Nephron progenitor cell (in vitro differentiated cells): Measurements from ENCODE around the gene TWSG1.

ENCODE experiments used
- DNase-seq: peaks from one replicate; pipeline ENCODE4 v3.0.0; 2021
- H3K27ac Mint-ChIP-seq: 2 replicates; pipeline ENCODE4 v1.8.0; 2021; ENCODE audit warnings: mild to moderate bottlenecking, moderate library complexity, mixed read lengths
- H3K27me3 Mint-ChIP-seq: 2 replicates; pipeline ENCODE4 v1.8.0; 2021; ENCODE audit warnings: mild to moderate bottlenecking, low read depth, mixed read lengths; ENCODE audit not compliant: poor library complexity
- H3K36me3 Mint-ChIP-seq: 2 replicates; pipeline ENCODE4 v1.8.0; 2021; ENCODE audit warnings: low read depth, mixed read lengths
- H3K4me1 Mint-ChIP-seq: 2 replicates; pipeline ENCODE4 v1.8.0; 2021; ENCODE audit warnings: mixed read lengths
- H3K4me3 Mint-ChIP-seq: 2 replicates; pipeline ENCODE4 v1.8.0; 2021; ENCODE audit warnings: mild to moderate bottlenecking, moderate library complexity, mixed read lengths
- H3K9me3 Mint-ChIP-seq: 2 replicates; pipeline ENCODE4 v1.8.0; 2021; ENCODE audit warnings: mild to moderate bottlenecking, moderate library complexity, mixed read lengths
- CTCF ChIP-seq: fragments of 200-600 bp; sonication (generic); IDR thresholded peaks from 2 replicates; pipeline ENCODE4 v1.5.0; 2021; ENCODE audit warnings: antibody characterized with exemption

Gene TWSG1

GRCh38 chr18:9380101-9380500 is 45.5 kb downstream of the TWSG1 start:
- peaks cover 62% of the 10 kb centered on the region for H3K36me3 Mint-ChIP-seq
- H3K27me3 Mint-ChIP-seq = peaks cover 4% of the 10 kb centered on the region
- no peak overlapping the region for H3K27ac Mint-ChIP-seq
- peaks cover 12% of the 10 kb centered on the region for H3K9me3 Mint-ChIP-seq
- TF ChIP-seq CTCF = no peak
- no peak for DNase-seq
- no peak overlapping the region for H3K4me3 Mint-ChIP-seq
- no peaks in the 10 kb centered on the region for H3K4me1 Mint-ChIP-seq

GRCh38 chr18:9380621-9381395 is 46.2 kb downstream of the TWSG1 start:
- Mint-ChIP-seq H3K36me3 (peaks cover 58% of the 10 kb centered on the region), H3K27ac (no peak overlapping the region), H3K27me3 (peaks cover 4% of the 10 kb centered on the region), H3K9me3 (peaks cover 10% of the 10 kb centered on the region), H3K4me1 (no peaks in the 10 kb centered on the region), H3K4me3 (no peak overlapping the region)
- TF ChIP-seq CTCF = no peak
- DNase-seq = no peak

GRCh38 chr18:9386879-9387278 is 52.3 kb downstream of the TWSG1 start:
- H3K36me3 Mint-ChIP-seq = peaks cover 68% of the 10 kb centered on the region
- peaks cover 27% of the 10 kb centered on the region for H3K9me3 Mint-ChIP-seq
- no peak for TF ChIP-seq CTCF
- peaks cover 2% of the 10 kb centered on the region for H3K27me3 Mint-ChIP-seq
- H3K27ac Mint-ChIP-seq = no peak overlapping the region
- no peaks in the 10 kb centered on the region for H3K4me1 Mint-ChIP-seq
- no peak for DNase-seq
- no peak overlapping the region for H3K4me3 Mint-ChIP-seq

- no peak overlapping the region for H3K27ac Mint-ChIP-seq
- H3K36me3 Mint-ChIP-seq = peaks cover 75% of the 10 kb centered on the region
- peaks cover 37% of the 10 kb centered on the region for H3K9me3 Mint-ChIP-seq
- no peak for DNase-seq
- peaks cover 2% of the 10 kb centered on the region for H3K27me3 Mint-ChIP-seq
- H3K4me3 Mint-ChIP-seq = no peak overlapping the region
- no peak for TF ChIP-seq CTCF
- no peaks in the 10 kb centered on the region for H3K4me1 Mint-ChIP-seq
Observed at GRCh38 chr18:9387891-9388290, 53.3 kb downstream of the TWSG1 start.

- Mint-ChIP-seq H3K27me3 (peaks cover 2% of the 10 kb centered on the region), H3K4me1 (no peaks in the 10 kb centered on the region)
Observed at GRCh38 chr18:9389706-9390105, 55.1 kb downstream of the TWSG1 start.

More at GRCh38 chr18:9389706-9390105, 55.1 kb downstream of the TWSG1 start:
- no peak for DNase-seq
- Mint-ChIP-seq H3K4me3 (no peak overlapping the region), H3K27ac (no peak overlapping the region), H3K36me3 (peaks cover 81% of the 10 kb centered on the region), H3K9me3 (peaks cover 37% of the 10 kb centered on the region)
- TF ChIP-seq CTCF = no peak
